LNCaP clone FGC (cell line): Measurements from ENCODE around the gene ELFN2.

ENCODE experiments used
- DNase-seq: peaks from one replicate; pipeline ENCODE4 v3.0.0-alpha.2; 2011; ENCODE audit warnings: low read depth
- H3K4me3 ChIP-seq: 2 replicates; pipeline ENCODE4 v1.5.1; 2011; ENCODE audit warnings: mild to moderate bottlenecking, low read depth, low read length, control low read depth
- CTCF ChIP-seq: IDR thresholded peaks from 2 replicates; pipeline ENCODE4 v1.5.1; 2012; ENCODE audit warnings: mild to moderate bottlenecking; ENCODE audit not compliant: control insufficient read depth, insufficient read depth; ENCODE audit errors: extremely low read depth

Gene ELFN2

GRCh38 chr22:37377927-37378326, 49.4 kb downstream of the ELFN2 start:
- no peak for DNase-seq

GRCh38 chr22:37377138-37377537, 50.1 kb downstream of the ELFN2 start:
- TF ChIP-seq CTCF, result no peak
- DNase-seq, result no peak
- H3K4me3 ChIP-seq, result no peak overlapping the region

More at GRCh38 chr22:37377927-37378326, 49.4 kb downstream of the ELFN2 start:
- H3K4me3 ChIP-seq, result no peak overlapping the region
- no peak for TF ChIP-seq CTCF

GRCh38 chr22:37376643-37377042, 50.6 kb downstream of the ELFN2 start:
- TF ChIP-seq CTCF, result no peak
- no peak for DNase-seq
- H3K4me3 ChIP-seq, result no peak overlapping the region

GRCh38 chr22:37375801-37376200, 51.5 kb downstream of the ELFN2 start:
- TF ChIP-seq CTCF, result no peak
- no peak overlapping the region for H3K4me3 ChIP-seq
- DNase-seq, result no peak

- no peak for DNase-seq
- H3K4me3 ChIP-seq, result no peak overlapping the region
- TF ChIP-seq CTCF, result no peak
Observed at GRCh38 chr22:37374571-37374970, 52.7 kb downstream of the ELFN2 start.

GRCh38 chr22:37373451-37373850, 53.8 kb downstream of the ELFN2 start:
- DNase-seq, result no peak
- TF ChIP-seq CTCF, result no peak
- no peak overlapping the region for H3K4me3 ChIP-seq

- no peak overlapping the region for H3K4me3 ChIP-seq
- TF ChIP-seq CTCF, result no peak
- DNase-seq, result no peak
Observed at GRCh38 chr22:37371911-37372310, 55.4 kb downstream of the ELFN2 start.
